ENCODE results near the gene SIPA1L3. TPM values are rescaled to one million over a fixed set of nuclear protein-coding genes. Genes with fewer than 3 reads are reported as not detected.

The SIPA1L3 gene
- total and polyA plus RNA-seq, 2 experiments from 2014 or later, result 15.7 to 54.1 TPM

- no peak for TF ChIP-seq EZH2 (IDR thresholded peaks at IDR 0.05; ENCODE audit: low read depth, unreplicated experiment)
- no peak for TF ChIP-seq ZNF462 (CRISPR knock-in tag; IDR thresholded peaks at IDR 0.05)
- TF ChIP-seq NANOG (IDR thresholded peaks at IDR 0.05; ENCODE audit: borderline replicate concordance), result no peak
- TF ChIP-seq CTCF (conservative IDR thresholded peaks at IDR 0.05; ENCODE audit: low read depth in 2 of 2), result no peak
Measured at GRCh38 chr19:37867831-37868230, 39.2 kb upstream of the SIPA1L3 start (continued).

GRCh38 chr19:37869766-37870340, 37.2 kb upstream of the SIPA1L3 start:
- H3K9me3 Mint-ChIP-seq, result peaks cover 53% of the 10 kb centered on the region
- DNase-seq (ENCODE audit: low spot score), result no peak
- H3K4me3 Mint-ChIP-seq, result no peak overlapping the region
- Histone ChIP-seq H2AFZ (no peak overlapping the region), H3K36me3 (ENCODE audit: insufficient read depth) (no peaks in the 10 kb centered on the region; the same call in 1 of the 2 replicates), H3K4me3 (no peak overlapping the region), H3K27me3 (ENCODE audit: insufficient read depth) (no peaks in the 10 kb centered on the region), H3F3A (replicated peaks; ENCODE audit: low read depth) (0 out of 2 replicates have a peak, but pooled peaks cover 4% of the 10 kb centered on the region), H3K79me2 (replicated peaks; ENCODE audit: insufficient read depth) (no peaks in the 10 kb centered on the region), H3K4me1 (ENCODE audit: insufficient read depth) (peaks cover 14% of the 10 kb centered on the region), H4K20me1 (replicated peaks; ENCODE audit: insufficient read depth) (no peaks in the 10 kb centered on the region), H3K9me2 (ENCODE audit: insufficient read depth) (peaks cover 3% of the 10 kb centered on the region; the same call in 1 of the 2 replicates), H3K4me2 (no peak overlapping the region), H3K27ac (ENCODE audit: low read depth) (no peak overlapping the region)
- H3K4me1 Mint-ChIP-seq, result peaks cover 15% of the 10 kb centered on the region
- H3K27me3 Mint-ChIP-seq (ENCODE audit: insufficient read depth, low read depth, poor library complexity), result peaks cover 4% of the 10 kb centered on the region
- H3K27ac Mint-ChIP-seq, result no peak overlapping the region
- peaks cover 26% of the 10 kb centered on the region for H3K36me3 Mint-ChIP-seq (ENCODE audit: low read depth)
- ATAC-seq, result no peak
- no peak for TF ChIP-seq CREB1 (CRISPR knock-in tag; IDR thresholded peaks at IDR 0.05; ENCODE audit: low read depth)
- no peak for TF ChIP-seq JUNB (IDR thresholded peaks at IDR 0.05; ENCODE audit: unreplicated experiment)
- TF ChIP-seq STAT1 (IDR thresholded peaks at IDR 0.05; ENCODE audit: unreplicated experiment), result no peak
- no peak for TF ChIP-seq EZH2 (IDR thresholded peaks at IDR 0.05; ENCODE audit: low read depth, unreplicated experiment)
- TF ChIP-seq ZNF462 (CRISPR knock-in tag; IDR thresholded peaks at IDR 0.05), result no peak

All from GM23338 (cell line).